ENCODE data around the gene SASH1.

DNA sequence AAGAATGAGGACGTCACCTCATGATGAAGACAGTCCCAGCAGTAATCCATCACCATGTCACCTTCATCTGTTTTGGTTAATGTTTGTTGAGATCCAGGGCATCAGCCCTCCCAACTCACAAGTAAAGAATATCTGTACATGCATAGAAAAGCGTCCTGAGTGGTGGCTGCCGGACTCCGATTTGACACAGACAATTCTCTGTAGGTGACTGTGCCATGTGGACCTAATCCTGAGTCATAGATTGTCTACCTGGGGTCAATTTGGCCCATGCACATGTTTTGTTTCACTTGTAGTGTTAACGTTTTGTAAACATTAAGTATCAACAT, 235.8 kb downstream of the SASH1 start:
- TF ChIP-seq FOXM1 (IDR thresholded peaks at IDR 0.05; ENCODE audit: borderline replicate concordance) (no peak), FOXK2 (IDR thresholded peaks at IDR 0.05) (no peak), BHLHE40 (IDR thresholded peaks at IDR 0.05; ENCODE audit: borderline replicate concordance) (no peak), HDGF (IDR thresholded peaks at IDR 0.05; ENCODE audit: borderline replicate concordance) (no peak), NFRKB (IDR thresholded peaks at IDR 0.05) (no peak), ZNF384 (IDR thresholded peaks at IDR 0.05) (no peak), FOXA1 (IDR thresholded peaks at IDR 0.05) (no peak), TARDBP (IDR thresholded peaks at IDR 0.05) (no peak)
